ENCODE results near the gene NSFL1C.

NSFL1C gene

GRCh38 chr20:1462834-1463233 lies 3.8 kb downstream of the NSFL1C start:
- H3K4me3 ChIP-seq (ENCODE audit: control insufficient read depth, low read depth, low read length) = no peak overlapping the region
- no peak for TF ChIP-seq CTCF (IDR thresholded peaks at IDR 0.05; ENCODE audit: control insufficient read depth, insufficient read depth, low read depth, low read length, missing control alignments)
- DNase-seq (ENCODE audit: low read depth) = no peak

- no peak for TF ChIP-seq CTCF (IDR thresholded peaks at IDR 0.05; ENCODE audit: control insufficient read depth, insufficient read depth, low read depth, low read length, missing control alignments)
- DNase-seq (ENCODE audit: low read depth) = no peak
- no peak overlapping the region for H3K4me3 ChIP-seq (ENCODE audit: control insufficient read depth, low read depth, low read length)
Measured at GRCh38 chr20:1462001-1462400, 4.6 kb downstream of the NSFL1C start.

GRCh38 chr20:1460275-1460674 lies 6.4 kb downstream of the NSFL1C start:
- H3K4me3 ChIP-seq (ENCODE audit: control insufficient read depth, low read depth, low read length) = no peak overlapping the region
- no peak for DNase-seq (ENCODE audit: low read depth)
- no peak for TF ChIP-seq CTCF (IDR thresholded peaks at IDR 0.05; ENCODE audit: control insufficient read depth, insufficient read depth, low read depth, low read length, missing control alignments)

GRCh38 chr20:1457992-1458391 lies 8.7 kb downstream of the NSFL1C start:
- no peak for DNase-seq (ENCODE audit: low read depth)
- TF ChIP-seq CTCF (IDR thresholded peaks at IDR 0.05; ENCODE audit: control insufficient read depth, insufficient read depth, low read depth, low read length, missing control alignments) = no peak
- no peak overlapping the region for H3K4me3 ChIP-seq (ENCODE audit: control insufficient read depth, low read depth, low read length)

GRCh38 chr20:1456300-1456699 lies 10.3 kb downstream of the NSFL1C start:
- no peak for DNase-seq (ENCODE audit: low read depth)
- no peak overlapping the region for H3K4me3 ChIP-seq (ENCODE audit: control insufficient read depth, low read depth, low read length)
- no peak for TF ChIP-seq CTCF (IDR thresholded peaks at IDR 0.05; ENCODE audit: control insufficient read depth, insufficient read depth, low read depth, low read length, missing control alignments)

- no peak for TF ChIP-seq CTCF (IDR thresholded peaks at IDR 0.05; ENCODE audit: control insufficient read depth, insufficient read depth, low read depth, low read length, missing control alignments)
- H3K4me3 ChIP-seq (ENCODE audit: control insufficient read depth, low read depth, low read length) = no peak overlapping the region
- DNase-seq (ENCODE audit: low read depth) = no peak
Measured at GRCh38 chr20:1450926-1451491, 15.6 kb downstream of the NSFL1C start.

GRCh38 chr20:1449370-1449769 lies 17.3 kb downstream of the NSFL1C start:
- no peak for DNase-seq (ENCODE audit: low read depth)
- TF ChIP-seq CTCF (IDR thresholded peaks at IDR 0.05; ENCODE audit: control insufficient read depth, insufficient read depth, low read depth, low read length, missing control alignments) = no peak
- no peak overlapping the region for H3K4me3 ChIP-seq (ENCODE audit: control insufficient read depth, low read depth, low read length)

All from AG09309 (cell line).